ENCODE results near the gene GET3. TPM values are rescaled to one million over a fixed set of nuclear protein-coding genes. Genes with fewer than 3 reads are reported as not detected.

Gene GET3
- total RNA-seq, 1 experiment from 2014 or later, result 110 TPM

- TF ChIP-seq TCF7 (CRISPR knock-in tag; IDR thresholded peaks at IDR 0.05; ENCODE audit: low read depth), result 0 out of 2 replicates have a peak, but pooled peaks have one; percentile 32
- no peak for TF ChIP-seq AR (CRISPR knock-in tag; IDR thresholded peaks at IDR 0.05)
- TF ChIP-seq CREM (CRISPR knock-in tag; IDR thresholded peaks at IDR 0.05), result no peak
- no peak for TF ChIP-seq RORB (CRISPR knock-in tag; IDR thresholded peaks at IDR 0.05)
- no peak for TF ChIP-seq CTCF (IDR thresholded peaks at IDR 0.05)
- TF ChIP-seq E2F5 (CRISPR knock-in tag; IDR thresholded peaks at IDR 0.05), result no peak
- no peak for TF ChIP-seq TEAD4 (CRISPR knock-in tag; IDR thresholded peaks at IDR 0.05)
- no peak for TF ChIP-seq ATF2 (CRISPR knock-in tag; IDR thresholded peaks at IDR 0.05; ENCODE audit: borderline replicate concordance, low read depth)
- TF ChIP-seq NR1H2 (CRISPR knock-in tag; IDR thresholded peaks at IDR 0.05), result no peak
- TF ChIP-seq FOXP1 (CRISPR knock-in tag; IDR thresholded peaks at IDR 0.05; ENCODE audit: borderline replicate concordance), result no peak
- TF ChIP-seq ZNF121 (CRISPR knock-in tag; IDR thresholded peaks at IDR 0.05), result no peak
- TF ChIP-seq SMAD4 (CRISPR knock-in tag; IDR thresholded peaks at IDR 0.05), result no peak
- no peak for TF ChIP-seq NFYB (CRISPR knock-in tag; conservative IDR thresholded peaks at IDR 0.05; ENCODE audit: low read depth)
- no peak for TF ChIP-seq AFF4 (CRISPR knock-in tag; IDR thresholded peaks at IDR 0.05; ENCODE audit: borderline replicate concordance)
- TF ChIP-seq NR3C1 (CRISPR knock-in tag; conservative IDR thresholded peaks at IDR 0.05; ENCODE audit: low read depth), result no peak
- TF ChIP-seq HMGXB4 (CRISPR knock-in tag; IDR thresholded peaks at IDR 0.05), result no peak; the same call in 1 of the 2 replicates
- TF ChIP-seq JAZF1 (CRISPR knock-in tag; IDR thresholded peaks at IDR 0.05), result no peak
- TF ChIP-seq SP1 (CRISPR knock-in tag; conservative IDR thresholded peaks at IDR 0.05), result peak; percentile 73; the same call in 1 of the 2 replicates
- TF ChIP-seq MYBL2 (CRISPR knock-in tag; IDR thresholded peaks at IDR 0.05), result peak; percentile 84; the same call in 1 of the 2 replicates
- TF ChIP-seq IRF2 (CRISPR knock-in tag; IDR thresholded peaks at IDR 0.05; ENCODE audit: borderline replicate concordance, low read depth), result no peak
- no peak for TF ChIP-seq E2F4 (CRISPR knock-in tag; IDR thresholded peaks at IDR 0.05; ENCODE audit: borderline replicate concordance, low read depth)
- TF ChIP-seq ZNF416 (CRISPR knock-in tag; IDR thresholded peaks at IDR 0.05), result no peak
- TF ChIP-seq ZBTB21 (CRISPR knock-in tag; IDR thresholded peaks at IDR 0.05; ENCODE audit: borderline replicate concordance), result 0 out of 2 replicates have a peak, but pooled peaks have one; percentile 11
- no peak for TF ChIP-seq ZMAT4 (CRISPR knock-in tag; IDR thresholded peaks at IDR 0.05)
These were observed 37.6 kb downstream of the GET3 start, which contains the start of gene HOOK2 (continued) for GRCh38 chr19:12774588-12775555.
